MM.1S (cell line): ENCODE results near the gene AP2A1.

ENCODE experiments used
- EZH2 ChIP-seq: fragments of 300-600 bp; sonication (generic); optimal IDR thresholded peaks from 2 replicates; pipeline ENCODE3; 2017; ENCODE audit warnings: low read depth, mild to moderate bottlenecking, antibody characterized with exemption, low read length, mixed read lengths
- EZH2phosphoT487 ChIP-seq: fragments of 300-600 bp; sonication (generic); IDR thresholded peaks from 2 replicates; pipeline ENCODE4 v1.6.1; 2018; ENCODE audit warnings: antibody characterized with exemption, low read length
- TF ChIP-seq, protein P1 (sequence below): fragments of 300-600 bp; sonication (generic); IDR thresholded peaks from 2 replicates; pipeline ENCODE4 v1.5.1; 2016; ENCODE audit warnings: antibody characterized with exemption, low read length, mixed read lengths

GRCh38 chr19:49831592-49831991 is 64.8 kb downstream of the AP2A1 start:
- TF ChIP-seq, protein P1, sequence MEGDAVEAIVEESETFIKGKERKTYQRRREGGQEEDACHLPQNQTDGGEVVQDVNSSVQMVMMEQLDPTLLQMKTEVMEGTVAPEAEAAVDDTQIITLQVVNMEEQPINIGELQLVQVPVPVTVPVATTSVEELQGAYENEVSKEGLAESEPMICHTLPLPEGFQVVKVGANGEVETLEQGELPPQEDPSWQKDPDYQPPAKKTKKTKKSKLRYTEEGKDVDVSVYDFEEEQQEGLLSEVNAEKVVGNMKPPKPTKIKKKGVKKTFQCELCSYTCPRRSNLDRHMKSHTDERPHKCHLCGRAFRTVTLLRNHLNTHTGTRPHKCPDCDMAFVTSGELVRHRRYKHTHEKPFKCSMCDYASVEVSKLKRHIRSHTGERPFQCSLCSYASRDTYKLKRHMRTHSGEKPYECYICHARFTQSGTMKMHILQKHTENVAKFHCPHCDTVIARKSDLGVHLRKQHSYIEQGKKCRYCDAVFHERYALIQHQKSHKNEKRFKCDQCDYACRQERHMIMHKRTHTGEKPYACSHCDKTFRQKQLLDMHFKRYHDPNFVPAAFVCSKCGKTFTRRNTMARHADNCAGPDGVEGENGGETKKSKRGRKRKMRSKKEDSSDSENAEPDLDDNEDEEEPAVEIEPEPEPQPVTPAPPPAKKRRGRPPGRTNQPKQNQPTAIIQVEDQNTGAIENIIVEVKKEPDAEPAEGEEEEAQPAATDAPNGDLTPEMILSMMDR: no peak
- TF ChIP-seq EZH2 (no peak), EZH2phosphoT487 (no peak)
